Measurements from ENCODE around the gene TINAG.
A peak's percentile ranks its signal among the peaks of the same experiment; 100 is the strongest.

The TINAG gene, protein sequence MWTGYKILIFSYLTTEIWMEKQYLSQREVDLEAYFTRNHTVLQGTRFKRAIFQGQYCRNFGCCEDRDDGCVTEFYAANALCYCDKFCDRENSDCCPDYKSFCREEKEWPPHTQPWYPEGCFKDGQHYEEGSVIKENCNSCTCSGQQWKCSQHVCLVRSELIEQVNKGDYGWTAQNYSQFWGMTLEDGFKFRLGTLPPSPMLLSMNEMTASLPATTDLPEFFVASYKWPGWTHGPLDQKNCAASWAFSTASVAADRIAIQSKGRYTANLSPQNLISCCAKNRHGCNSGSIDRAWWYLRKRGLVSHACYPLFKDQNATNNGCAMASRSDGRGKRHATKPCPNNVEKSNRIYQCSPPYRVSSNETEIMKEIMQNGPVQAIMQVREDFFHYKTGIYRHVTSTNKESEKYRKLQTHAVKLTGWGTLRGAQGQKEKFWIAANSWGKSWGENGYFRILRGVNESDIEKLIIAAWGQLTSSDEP

DNA sequence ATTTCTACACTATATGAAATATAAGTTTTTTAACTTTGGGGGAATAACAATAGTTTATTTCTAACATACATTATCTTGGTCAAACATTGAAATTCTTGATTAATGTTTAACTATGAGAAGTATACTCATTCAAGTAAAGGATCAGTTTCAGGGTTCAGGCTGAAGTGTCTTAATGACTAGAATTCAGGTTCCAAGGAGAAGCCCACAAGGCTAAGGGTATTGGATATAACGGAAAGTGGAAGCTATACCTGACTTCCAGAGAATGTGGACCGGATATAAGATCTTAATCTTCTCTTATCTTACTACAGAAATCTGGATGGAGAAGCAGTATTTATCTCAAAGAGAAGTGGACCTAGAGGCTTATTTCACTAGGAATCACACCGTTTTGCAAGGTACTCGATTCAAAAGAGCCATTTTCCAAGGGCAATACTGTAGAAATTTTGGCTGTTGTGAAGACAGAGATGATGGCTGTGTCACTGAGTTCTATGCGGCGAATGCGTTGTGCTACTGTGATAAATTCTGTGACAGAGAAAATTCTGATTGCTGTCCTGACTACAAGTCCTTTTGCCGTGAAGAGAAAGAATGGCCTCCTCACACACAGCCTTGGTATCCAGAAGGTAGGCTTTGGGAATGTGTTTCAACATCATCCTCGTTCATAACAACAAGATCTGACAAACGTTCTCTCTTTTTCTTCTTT, at the start of gene TINAG:
TINAG (plus strand) TSS at position 153 of the 697 bp plus-strand sequence; CDS start at position 263, 110 bp downstream.
- DNase-seq: no peak

GRCh38 chr6:54260025-54260424, 48.2 kb upstream of the TINAG start:
- no peak for DNase-seq

DNA sequence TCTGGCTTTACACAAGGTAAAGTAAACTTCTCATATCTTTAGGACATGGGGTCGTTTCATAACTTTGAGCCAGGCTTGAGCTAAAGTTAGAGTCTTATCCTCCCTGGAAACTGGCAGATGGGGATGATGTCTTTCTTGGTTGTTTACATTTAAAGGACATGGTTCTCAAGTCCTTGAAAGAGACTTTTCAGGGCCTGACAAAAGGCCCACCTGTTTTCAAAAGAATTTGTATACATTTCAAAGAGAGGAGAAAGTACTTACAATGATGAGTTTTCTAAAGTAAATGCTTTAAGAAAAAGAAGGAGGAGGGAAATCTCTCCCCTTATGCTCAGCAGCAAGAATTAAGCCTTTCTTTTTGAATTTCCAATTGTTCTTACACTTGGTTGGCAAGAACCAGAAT, 45.7 kb upstream of the TINAG start:
- DNase-seq: no peak

DNA sequence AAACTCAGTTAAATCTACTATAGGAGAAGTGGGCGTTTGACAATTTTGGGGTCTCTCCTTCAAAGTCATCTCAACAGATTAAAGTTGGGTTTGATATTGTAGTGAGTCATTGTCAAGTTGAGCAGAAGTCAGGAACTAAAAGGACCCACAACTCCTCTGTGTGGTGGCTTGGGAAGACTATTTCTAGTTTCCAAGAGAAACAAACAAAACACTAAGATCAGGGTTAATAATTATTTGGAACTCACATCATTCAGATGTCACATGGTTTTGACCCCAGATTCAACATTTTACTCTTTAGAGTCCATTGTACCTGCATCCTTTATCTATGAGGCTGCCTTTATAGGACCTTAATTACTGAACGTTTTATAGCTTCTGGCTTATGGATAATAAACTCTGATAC, 45.3 kb upstream of the TINAG start:
- no peak for DNase-seq

- no peak for DNase-seq
Measured at GRCh38 chr6:54264581-54265272, 43.5 kb upstream of the TINAG start.

GRCh38 chr6:54266400-54266923, 41.8 kb upstream of the TINAG start:
- no peak for DNase-seq

- peak; percentile 14 for DNase-seq
Measured at GRCh38 chr6:54267798-54268197, 40.4 kb upstream of the TINAG start.

- DNase-seq: no peak
Measured at GRCh38 chr6:54273214-54273820, 34.9 kb upstream of the TINAG start.

GRCh38 chr6:54274383-54274782, 33.9 kb upstream of the TINAG start:
- DNase-seq: no peak

- no peak for DNase-seq
Measured at GRCh38 chr6:54282186-54282585, 26.1 kb upstream of the TINAG start.

DNA sequence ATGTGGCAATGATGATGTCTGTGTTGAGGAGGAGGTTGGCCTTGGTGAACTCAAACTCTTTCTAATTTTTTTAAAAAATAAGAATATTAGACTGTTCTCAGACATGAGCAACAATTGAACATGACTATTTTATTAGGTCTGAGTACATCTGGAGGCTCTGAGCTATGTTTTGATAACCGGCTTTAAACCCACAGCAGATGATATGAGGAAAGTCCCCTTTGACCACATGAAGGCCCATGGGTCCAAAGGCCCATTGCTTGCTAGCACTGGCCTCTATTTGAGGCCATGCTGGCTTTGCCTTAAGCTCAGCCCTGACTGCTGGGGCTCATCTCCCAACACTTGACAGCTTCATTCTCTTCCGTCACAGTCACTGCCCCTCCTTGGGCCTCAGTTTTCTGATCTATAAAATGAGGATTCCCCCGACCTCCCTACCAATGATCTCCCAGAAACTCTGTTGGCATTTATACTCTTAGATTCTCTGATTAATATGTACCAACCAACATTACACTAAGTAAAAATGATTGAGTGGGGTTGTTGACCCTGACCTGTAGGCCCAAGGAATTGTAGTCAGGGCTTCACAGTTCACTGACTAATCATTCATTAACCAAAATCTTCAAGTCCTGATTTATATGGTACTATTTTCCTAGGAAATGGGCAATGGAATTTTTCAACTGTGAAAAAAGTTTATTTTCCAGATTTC, 23.9 kb upstream of the TINAG start:
- DNase-seq: no peak

GRCh38 chr6:54285595-54285994, 22.6 kb upstream of the TINAG start:
- no peak for DNase-seq

GRCh38 chr6:54286141-54286540, 22.1 kb upstream of the TINAG start:
- DNase-seq: no peak

DNA sequence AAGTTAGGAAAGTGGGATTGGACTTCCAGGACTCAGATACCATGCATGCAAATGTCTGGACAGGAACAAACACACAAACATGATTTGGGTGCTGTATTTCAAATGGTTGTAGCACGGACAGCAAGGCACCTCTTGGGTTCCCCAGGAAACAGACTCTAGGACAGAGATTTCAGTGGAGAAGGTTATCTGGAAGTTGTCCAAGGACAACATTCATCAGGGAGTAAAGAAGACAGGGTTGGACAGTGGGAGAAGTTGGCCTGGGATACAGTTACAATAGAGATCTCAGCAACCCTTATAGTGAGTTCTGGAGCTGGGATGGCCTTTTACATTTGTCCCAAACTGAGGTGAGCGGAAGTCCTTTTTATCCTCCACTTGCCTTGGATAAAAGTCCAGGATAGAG, 19.8 kb upstream of the TINAG start:
- no peak for DNase-seq

- no peak for DNase-seq
Measured at GRCh38 chr6:54289426-54289825, 18.8 kb upstream of the TINAG start.

DNA sequence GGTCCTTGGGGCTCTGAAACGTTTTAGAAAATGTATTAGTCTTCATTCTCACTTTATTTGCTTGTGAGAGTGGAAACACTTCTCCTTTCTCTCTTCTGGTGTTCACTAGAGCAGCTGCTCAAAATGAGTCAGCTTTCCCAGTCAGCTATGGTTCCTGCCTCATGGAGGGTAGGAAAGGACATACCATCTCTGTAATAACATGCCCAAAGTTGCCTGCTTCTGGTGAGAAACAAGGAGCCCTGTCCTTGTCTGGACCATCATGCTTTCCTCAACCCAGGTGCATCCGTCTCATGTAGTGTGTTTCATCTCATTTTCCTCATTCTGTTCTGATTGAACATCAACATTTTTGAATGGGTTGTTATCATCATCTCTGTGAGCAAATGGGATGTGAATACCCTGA, 17.1 kb upstream of the TINAG start:
- no peak for DNase-seq

- no peak for DNase-seq
Measured at GRCh38 chr6:54291738-54292137, 16.5 kb upstream of the TINAG start.

GRCh38 chr6:54294965-54295532, 13.2 kb upstream of the TINAG start:
- no peak for DNase-seq

DNA sequence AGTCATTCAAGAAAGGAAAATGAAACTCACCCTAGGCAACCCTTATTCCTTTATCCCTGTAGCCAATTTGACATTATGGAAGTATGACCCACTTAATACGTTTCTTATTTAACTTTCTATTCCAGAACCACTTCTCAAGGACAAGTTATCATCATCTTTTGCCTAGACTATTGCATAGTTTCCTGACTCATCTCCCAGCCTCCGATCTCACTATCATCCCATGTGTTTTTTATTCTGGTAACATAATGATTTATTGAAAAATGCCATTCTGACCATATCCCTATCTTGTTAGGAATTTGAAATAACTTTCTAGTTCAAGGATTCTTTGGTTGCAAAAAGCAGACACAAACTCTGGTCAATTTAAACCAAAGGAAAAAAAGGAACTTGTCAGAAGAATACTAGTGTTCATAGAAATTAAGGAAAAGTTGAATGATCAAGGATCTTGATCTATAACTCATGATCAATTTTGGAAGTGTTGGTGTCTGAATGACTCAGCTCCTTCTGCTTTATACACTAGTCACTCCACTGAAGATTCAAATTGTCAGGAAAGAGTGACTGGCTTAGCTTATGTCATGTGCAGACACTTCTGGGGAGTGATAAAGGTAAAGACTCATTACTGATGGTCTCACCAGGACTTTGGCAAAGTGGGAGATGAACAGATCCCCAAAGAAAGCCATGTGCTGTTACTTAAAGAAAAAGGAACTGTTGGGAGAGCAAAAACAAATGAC, 8.5 kb upstream of the TINAG start:
- no peak for DNase-seq

DNA sequence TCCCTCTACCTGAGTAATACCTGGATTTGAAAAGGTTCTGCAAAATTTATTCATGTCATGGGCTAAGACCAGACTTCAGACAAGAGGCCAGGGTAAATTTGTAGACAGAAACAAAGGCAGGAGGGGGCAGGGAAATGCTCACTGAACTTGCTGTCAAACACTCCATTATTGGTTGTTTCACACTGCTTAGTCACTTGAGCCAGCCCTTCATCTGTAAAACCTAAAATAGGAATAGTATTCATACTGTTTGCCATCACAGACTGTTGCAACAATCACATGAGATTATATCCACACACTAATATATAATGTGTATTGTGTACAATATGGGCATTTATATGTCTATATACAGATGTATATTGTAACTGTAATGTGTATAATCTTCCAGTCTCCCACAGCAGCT, 6.5 kb upstream of the TINAG start:
- DNase-seq: no peak

- DNase-seq: no peak
Measured at GRCh38 chr6:54307439-54307910, 766 bp upstream of the TINAG start.
